ENCODE data around the gene PPP2R5C. TPM values are rescaled to one million over a fixed set of nuclear protein-coding genes. Genes with fewer than 3 reads are reported as not detected.

The PPP2R5C gene
- total RNA-seq, 4 donors from 2014 or later, result 63.3 to 113 (median 75.9) TPM

DNA sequence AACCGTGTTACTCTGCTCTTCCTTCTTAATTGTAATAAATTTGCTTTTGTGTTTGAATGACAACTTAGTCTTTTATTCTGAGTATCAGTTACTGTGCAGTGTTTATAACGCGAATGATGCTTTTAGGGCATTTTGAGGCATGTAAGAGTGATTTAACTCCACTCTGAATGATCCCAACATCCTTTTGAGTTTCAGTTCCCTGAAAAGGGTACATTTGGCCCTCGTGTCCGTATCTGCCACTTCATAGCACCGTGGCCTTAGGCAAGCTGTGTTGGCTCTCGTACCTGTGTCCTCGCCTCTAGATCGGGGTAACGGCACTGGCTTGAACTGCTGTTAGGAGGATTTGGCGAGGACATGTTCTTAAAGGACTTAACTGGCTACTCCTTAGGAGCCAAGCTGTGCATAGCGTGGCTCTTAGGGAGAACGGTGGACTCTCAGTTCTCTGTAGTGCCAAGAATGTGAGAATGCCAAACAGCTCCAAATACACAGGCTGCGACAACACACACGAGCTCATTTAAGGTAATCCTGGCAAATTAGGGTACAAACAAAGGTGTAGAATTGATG, 92.0 kb downstream of the PPP2R5C start:
- peaks cover 0 to 8% (median 0%) of the 10 kb centered on the region in 3 donors for H3K36me3 ChIP-seq
- TF ChIP-seq CTCF (IDR thresholded peaks at IDR 0.05) (no peak), EP300 (IDR thresholded peaks at IDR 0.05) (peak in 1 of 2 donors; percentile 12), POLR2A (IDR thresholded peaks at IDR 0.05) (no peak)
- whole genome bisulfite sequencing, 2 donors, result 77 to 82% methylated on average over 15 of the region's 15 CpGs
- no peak overlapping the region for H3K4me3 ChIP-seq
- H3K27me3 ChIP-seq, result no peaks in the 10 kb centered on the region
- H3K9me3 ChIP-seq, result no peaks in the 10 kb centered on the region
- DNase-seq (ENCODE audit: low spot score in 2 of 2), result no peak
- peaks cover 0 to 50% (median 21%) of the 10 kb centered on the region in 4 donors for H3K4me1 ChIP-seq
- no peak overlapping the region for H3K27ac ChIP-seq

GRCh38 chr14:101854366-101854765, 92.9 kb downstream of the PPP2R5C start:
- H3K4me3 ChIP-seq, result no peak overlapping the region
- H3K27ac ChIP-seq, result no peak overlapping the region
- H3K4me1 ChIP-seq, result peaks cover 0 to 47% (median 18%) of the 10 kb centered on the region in 4 donors
- DNase-seq (ENCODE audit: low spot score in 2 of 2), result no peak
- WGBS, 2 donors, result 72% methylated on average over 5 of the region's 5 CpGs
- TF ChIP-seq POLR2A (IDR thresholded peaks at IDR 0.05) (no peak), EP300 (IDR thresholded peaks at IDR 0.05) (peak in 1 of 2 donors; percentile 36), CTCF (IDR thresholded peaks at IDR 0.05) (no peak)
- H3K9me3 ChIP-seq, result no peaks in the 10 kb centered on the region
- H3K27me3 ChIP-seq, result no peaks in the 10 kb centered on the region
- peaks cover 0 to 15% (median 0%) of the 10 kb centered on the region in 3 donors for H3K36me3 ChIP-seq

DNA sequence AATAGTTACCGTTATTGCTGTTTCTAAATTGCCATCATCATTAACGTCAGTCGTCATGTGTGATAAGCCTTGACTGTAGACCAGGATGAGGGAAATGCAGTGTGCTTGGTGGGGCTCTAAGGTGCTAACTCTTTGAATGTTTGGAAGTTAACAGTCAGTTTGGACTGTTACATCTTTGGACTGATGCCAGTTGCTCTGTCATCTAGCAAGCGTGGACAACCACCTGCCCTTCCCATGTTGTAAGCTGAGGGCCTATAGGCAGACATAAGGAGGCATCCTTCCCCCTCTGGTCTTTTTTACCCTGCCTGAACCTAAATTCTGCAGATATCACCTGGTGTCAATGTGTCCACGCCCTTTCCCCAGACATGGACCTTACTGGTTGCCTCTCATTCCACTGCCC, 94.4 kb downstream of the PPP2R5C start:
- H3K4me1 ChIP-seq, result peaks cover 0 to 47% (median 18%) of the 10 kb centered on the region in 4 donors
- peaks cover 0 to 19% (median 0%) of the 10 kb centered on the region in 3 donors for H3K36me3 ChIP-seq
- WGBS, 2 donors, result 79% methylated on average over 5 of the region's 5 CpGs
- DNase-seq (ENCODE audit: low spot score in 2 of 2), result no peak
- no peak overlapping the region for H3K4me3 ChIP-seq
- TF ChIP-seq POLR2A (IDR thresholded peaks at IDR 0.05) (no peak), CTCF (IDR thresholded peaks at IDR 0.05) (no peak), EP300 (IDR thresholded peaks at IDR 0.05) (no peak)
- no peak overlapping the region for H3K27ac ChIP-seq
- no peaks in the 10 kb centered on the region for H3K9me3 ChIP-seq
- no peaks in the 10 kb centered on the region for H3K27me3 ChIP-seq

- H3K27ac ChIP-seq, result no peak overlapping the region
- H3K9me3 ChIP-seq, result no peaks in the 10 kb centered on the region
- H3K27me3 ChIP-seq, result no peaks in the 10 kb centered on the region
- no peak for TF ChIP-seq CTCF (IDR thresholded peaks at IDR 0.05)
- TF ChIP-seq EP300 (IDR thresholded peaks at IDR 0.05), result no peak
- TF ChIP-seq POLR2A (IDR thresholded peaks at IDR 0.05), result no peak
- WGBS, 2 donors, result 69 to 76% methylated on average over 4 of the region's 4 CpGs
- peaks cover 0 to 44% (median 13%) of the 10 kb centered on the region in 4 donors for H3K4me1 ChIP-seq
- H3K4me3 ChIP-seq, result no peak overlapping the region
- DNase-seq (ENCODE audit: low spot score in 2 of 2), result no peak
- peaks cover 0 to 19% (median 0%) of the 10 kb centered on the region in 3 donors for H3K36me3 ChIP-seq
Observed at GRCh38 chr14:101856536-101856935, 95.0 kb downstream of the PPP2R5C start.

DNA sequence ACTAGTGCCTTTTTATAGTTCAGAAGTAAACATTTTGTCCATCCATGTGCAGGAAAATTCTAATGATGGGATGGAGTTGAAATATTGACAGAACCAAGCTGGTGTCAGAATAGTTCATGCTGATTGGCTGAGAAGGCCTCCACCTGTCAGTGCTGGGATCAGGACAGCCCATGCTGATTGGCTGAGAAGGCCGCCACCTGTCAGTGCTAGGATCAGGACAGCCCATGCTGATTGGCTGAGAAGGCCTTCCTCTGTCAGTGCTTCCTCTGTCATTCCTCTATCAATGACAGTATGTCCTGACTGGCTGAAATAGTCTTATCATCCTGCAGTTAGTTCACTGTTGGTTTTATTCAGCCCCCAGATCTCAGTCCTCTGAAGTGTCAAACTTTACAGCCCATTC, 95.7 kb downstream of the PPP2R5C start:
- Histone ChIP-seq H3K4me3 (no peak overlapping the region), H3K4me1 (peaks cover 0 to 40% (median 13%) of the 10 kb centered on the region in 4 donors), H3K9me3 (no peaks in the 10 kb centered on the region), H3K27me3 (no peaks in the 10 kb centered on the region), H3K36me3 (peaks cover 0 to 19% (median 0%) of the 10 kb centered on the region in 3 donors), H3K27ac (no peak overlapping the region)
- 93 to 100% methylated on average over 1 of the region's 1 CpG for WGBS, 2 donors
- no peak for TF ChIP-seq POLR2A (IDR thresholded peaks at IDR 0.05)
- no peak for TF ChIP-seq CTCF (IDR thresholded peaks at IDR 0.05)
- TF ChIP-seq EP300 (IDR thresholded peaks at IDR 0.05), result no peak
- no peak for DNase-seq (ENCODE audit: low spot score in 2 of 2)

All from tibial nerve (tissue), 4 donors.